Esophagus muscularis mucosa (tissue), 4 donors: Measurements from ENCODE around the gene AZU1. TPM values are rescaled to one million over a fixed set of nuclear protein-coding genes. Genes with fewer than 3 reads are reported as not detected.

Experiments used
- DNase-seq: peaks from one replicate; pipeline ENCODE4 v3.0.0-alpha.2; 2017; ENCODE audit errors: extremely low spot score
- H3K27ac ChIP-seq, 4 donors: fragments of 200-600 bp; sonication (generic); replicated peaks in 1 of 4; 1 replicate in 3 of 4; 2 replicates in 1 of 4; pipeline ENCODE4 v1.5.1; 2016 to 2019; ENCODE audit warnings: mild to moderate bottlenecking in 1 of 4
- H3K27me3 ChIP-seq, 4 donors: fragments of 200-600 bp; sonication (generic); one replicate each; pipeline versions ENCODE4 v1.5.1 to v1.6.0; 2016 to 2019
- H3K36me3 ChIP-seq, 4 donors: fragments of 200-600 bp; sonication (generic); one replicate each; pipeline ENCODE4 v1.5.1; 2016 to 2019
- H3K4me1 ChIP-seq, 4 donors: fragments of 200-600 bp; sonication (generic); one replicate each; pipeline ENCODE4 v1.5.1; 2016 to 2019
- H3K4me3 ChIP-seq, 4 donors: fragments of 200-600 bp; sonication (generic); 1 replicate in 2 of 4; 2 replicates in 2 of 4; pipeline ENCODE4 v1.5.1; 2016 to 2019; ENCODE audit warnings: mild to moderate bottlenecking in 4 of 4, moderate library complexity in 1 of 4
- H3K9me3 ChIP-seq, 4 donors: fragments of 200-600 bp; sonication (generic); 1 replicate in 3 of 4; 2 replicates in 1 of 4; pipeline ENCODE4 v1.5.1; 2016 to 2019
- CTCF ChIP-seq, 3 experiments: fragments of 200-600 bp in 2 of 3; fragments of 450-650 bp in 1 of 3; sonication (generic) in 2 of 3; IDR thresholded peaks; one replicate each; pipeline ENCODE4 v1.5.1; 2017 to 2019; ENCODE audit warnings: antibody characterized with exemption in 3 of 3, mild to moderate bottlenecking in 2 of 3, moderate library complexity in 1 of 3
- EP300 ChIP-seq: sonication (generic); formaldehyde crosslinking; IDR thresholded peaks from one replicate; pipeline ENCODE4 v1.6.1; 2017; ENCODE audit warnings: antibody characterized with exemption
- POLR2A ChIP-seq: fragments of 450-650 bp; IDR thresholded peaks from one replicate; pipeline ENCODE4 v1.6.1; 2017; ENCODE audit warnings: antibody characterized with exemption, moderate library complexity, mild to moderate bottlenecking, low read depth
- POLR2AphosphoS5 ChIP-seq, 2 donors: sonication (generic); formaldehyde crosslinking; IDR thresholded peaks; one replicate each; pipeline ENCODE4 v1.6.1; 2017; ENCODE audit warnings: antibody characterized with exemption in 2 of 2
- WGBS: methylation state at CpG from one replicate; pipeline ENCODE4 v1.1.5; 2018; 5-methylcytosine and 5-hydroxymethylcytosine counted together
- intact Hi-C: fragments of 100-400 bp; cut with DNase I; formaldehyde crosslinking; loops from one replicate; pipeline ENCODE4 v1.15.1; 2023
- total RNA-seq, 4 donors: library from RNA; depleted of rRNA; stranded (reverse); fragments of >200 nt; gene quantifications; one replicate each; pipeline versions ENCODE4 v1.1.0 to v1.2.1, GENCODE V29; 2016

Gene AZU1
- total RNA-seq, 4 donors from 2014 or later, result 0.40 to 1.3 TPM; not detected in 2

- no peak overlapping the region for H3K4me3 ChIP-seq
- peaks cover 87 to 96% (median 95%) of the 10 kb centered on the region in 4 donors for H3K36me3 ChIP-seq
- 85% methylated on average over 44 of the region's 44 CpGs for whole genome bisulfite sequencing
- intact Hi-C loops, result loop anchor here (10.0 kb wide), 1 partner anchor 57 kb away; no protein-coding TSS in a partner anchor
- H3K27me3 ChIP-seq, result no peaks in the 10 kb centered on the region
- DNase-seq, result no peak
- no peaks in the 10 kb centered on the region for H3K9me3 ChIP-seq
- TF ChIP-seq POLR2AphosphoS5 (IDR thresholded peaks at IDR 0.05), result no peak
- no peak for TF ChIP-seq POLR2A
- TF ChIP-seq CTCF (IDR thresholded peaks at IDR 0.05), result no peak
- no peak overlapping the region for H3K27ac ChIP-seq
- H3K4me1 ChIP-seq, result peaks cover 13 to 24% (median 19%) of the 10 kb centered on the region in 4 donors
Observed at GRCh38 chr19:807627-808422, 19.8 kb upstream of the AZU1 start.

GRCh38 chr19:808423-808775, 19.2 kb upstream of the AZU1 start:
- peaks cover 7 to 18% (median 13%) of the 10 kb centered on the region in 4 donors for H3K4me1 ChIP-seq
- no peak overlapping the region for H3K27ac ChIP-seq
- DNase-seq, result no peak
- no peaks in the 10 kb centered on the region for H3K27me3 ChIP-seq
- H3K9me3 ChIP-seq, result no peaks in the 10 kb centered on the region
- intact Hi-C loops, result loop anchor here (10.0 kb wide), 1 partner anchor 56 kb away; no protein-coding TSS in a partner anchor
- TF ChIP-seq POLR2AphosphoS5 (IDR thresholded peaks at IDR 0.05), result no peak
- TF ChIP-seq EP300, result no peak
- TF ChIP-seq CTCF (IDR thresholded peaks at IDR 0.05), result no peak
- no peak for TF ChIP-seq POLR2A
- 95% methylated on average over 12 of the region's 26 CpGs for WGBS
- H3K4me3 ChIP-seq, result no peak overlapping the region
- H3K36me3 ChIP-seq, result peaks cover 91 to 99% (median 96%) of the 10 kb centered on the region in 4 donors

GRCh38 chr19:810077-810855, 17.4 kb upstream of the AZU1 start:
- no peak overlapping the region for H3K27ac ChIP-seq
- intact Hi-C loops, result no loop called here
- no peaks in the 10 kb centered on the region for H3K27me3 ChIP-seq
- no peaks in the 10 kb centered on the region for H3K4me1 ChIP-seq
- H3K9me3 ChIP-seq, result no peaks in the 10 kb centered on the region
- H3K36me3 ChIP-seq, result peaks cover 77 to 88% (median 83%) of the 10 kb centered on the region in 4 donors
- no peak overlapping the region for H3K4me3 ChIP-seq
- 86% methylated on average over 19 of the region's 30 CpGs for WGBS
- no peak for DNase-seq
- TF ChIP-seq CTCF (IDR thresholded peaks at IDR 0.05) (no peak), POLR2AphosphoS5 (IDR thresholded peaks at IDR 0.05) (no peak), POLR2A (no peak)

- intact Hi-C loops, result no loop called here
- H3K4me3 ChIP-seq, result no peak overlapping the region
Observed at GRCh38 chr19:810883-811489, 16.7 kb upstream of the AZU1 start.

More at GRCh38 chr19:810883-811489, 16.7 kb upstream of the AZU1 start:
- Histone ChIP-seq H3K4me1 (no peaks in the 10 kb centered on the region), H3K27me3 (no peaks in the 10 kb centered on the region), H3K36me3 (peaks cover 70 to 83% (median 76%) of the 10 kb centered on the region in 4 donors), H3K9me3 (no peaks in the 10 kb centered on the region), H3K27ac (no peak overlapping the region)
- WGBS, result 80% methylated on average over 10 of the region's 25 CpGs
- DNase-seq, result no peak
- no peak for TF ChIP-seq POLR2A
- no peak for TF ChIP-seq CTCF (IDR thresholded peaks at IDR 0.05)
- no peak for TF ChIP-seq EP300
- no peak for TF ChIP-seq POLR2AphosphoS5 (IDR thresholded peaks at IDR 0.05)
